HG03457 (cell line): ENCODE data around the gene ARHGEF4.

Experiments used
- ATAC-seq: cut with Tn5 transposase; IDR thresholded peaks from one replicate; pipeline ENCODE4 v1.9.1; 2021; ENCODE audit warnings: moderate number of reproducible peaks; ENCODE audit not compliant: unreplicated experiment

Gene ARHGEF4

GRCh38 chr2:130915149-130915548 lies 78.4 kb downstream of the ARHGEF4 start:
- no peak for ATAC-seq

- ATAC-seq: no peak
Observed at GRCh38 chr2:130915595-130916437, 79.1 kb downstream of the ARHGEF4 start.

GRCh38 chr2:130916438-130916705 lies 79.7 kb downstream of the ARHGEF4 start:
- no peak for ATAC-seq

- no peak for ATAC-seq
Observed at GRCh38 chr2:130917006-130917688, 80.4 kb downstream of the ARHGEF4 start.

- no peak for ATAC-seq
Observed at GRCh38 chr2:130918393-130918792, 81.7 kb downstream of the ARHGEF4 start.

GRCh38 chr2:130920415-130921163 lies 83.9 kb downstream of the ARHGEF4 start:
- ATAC-seq: no peak

- no peak for ATAC-seq
Observed at GRCh38 chr2:130921164-130921476, 84.4 kb downstream of the ARHGEF4 start.

GRCh38 chr2:130922417-130922816 lies 85.7 kb downstream of the ARHGEF4 start:
- no peak for ATAC-seq

- no peak for ATAC-seq
Observed at GRCh38 chr2:130928385-130928784, 91.7 kb downstream of the ARHGEF4 start.

- ATAC-seq: no peak
Observed at GRCh38 chr2:130930740-130931659, 94.3 kb downstream of the ARHGEF4 start.

- ATAC-seq: no peak
Observed at GRCh38 chr2:130933501-130933900, 96.8 kb downstream of the ARHGEF4 start.

- ATAC-seq: no peak
Observed at GRCh38 chr2:130936451-130936850, 99.7 kb downstream of the ARHGEF4 start.

GRCh38 chr2:130947967-130948366 lies 111.3 kb downstream of the ARHGEF4 start:
- no peak for ATAC-seq

- no peak for ATAC-seq
Observed at GRCh38 chr2:130949954-130950353, 113.2 kb downstream of the ARHGEF4 start.

GRCh38 chr2:130951018-130951417 lies 114.3 kb downstream of the ARHGEF4 start:
- ATAC-seq: peak; percentile 78

GRCh38 chr2:130954873-130955272 lies 118.2 kb downstream of the ARHGEF4 start:
- ATAC-seq: no peak

- ATAC-seq: no peak
Observed at GRCh38 chr2:130957915-130958314, 121.2 kb downstream of the ARHGEF4 start.

GRCh38 chr2:130963196-130963848 lies 126.6 kb downstream of the ARHGEF4 start:
- no peak for ATAC-seq

- no peak for ATAC-seq
Observed at GRCh38 chr2:130963849-130964793, 127.4 kb downstream of the ARHGEF4 start.
